ENCODE results near the gene SLC9A7. TPM values are rescaled to one million over a fixed set of nuclear protein-coding genes. Genes with fewer than 3 reads are reported as not detected.

SLC9A7 gene
- total RNA-seq, 2 experiments from 2014 or later: 2.2 to 3.2 TPM

GRCh38 chrX:46582966-46583365 lies 176.0 kb downstream of the SLC9A7 start:
- intact Hi-C loops (cut with DNase I, micrococcal nuclease): no loop called here
- Histone ChIP-seq H3K27ac (ENCODE audit: low read depth in 1 of 2, low read length in 2 of 2) (no peak overlapping the region), H3K4me1 (ENCODE audit: insufficient read depth, low read length) (peaks cover 38% of the 10 kb centered on the region), H3K27me3 (ENCODE audit: control insufficient read depth in 1 of 2, insufficient read depth in 2 of 2, low read length in 2 of 2) (no peaks in the 10 kb centered on the region), H3K36me3 (ENCODE audit: insufficient read depth, low read length) (no peaks in the 10 kb centered on the region), H3K4me3 (ENCODE audit: low read length) (no peak overlapping the region), H3K9me3 (ENCODE audit: control insufficient read depth in 1 of 2, insufficient read depth in 1 of 2, low read length in 2 of 2) (no peaks in the 10 kb centered on the region)
- no peaks in the 10 kb centered on the region for H3K27me3 Mint-ChIP-seq
- DNase-seq (no peak), ATAC-seq (ENCODE audit: poor library complexity) (no peak)
- H3K9me3 Mint-ChIP-seq: no peaks in the 10 kb centered on the region
- H3K27ac Mint-ChIP-seq: no peak overlapping the region
- TF ChIP-seq, protein P1, sequence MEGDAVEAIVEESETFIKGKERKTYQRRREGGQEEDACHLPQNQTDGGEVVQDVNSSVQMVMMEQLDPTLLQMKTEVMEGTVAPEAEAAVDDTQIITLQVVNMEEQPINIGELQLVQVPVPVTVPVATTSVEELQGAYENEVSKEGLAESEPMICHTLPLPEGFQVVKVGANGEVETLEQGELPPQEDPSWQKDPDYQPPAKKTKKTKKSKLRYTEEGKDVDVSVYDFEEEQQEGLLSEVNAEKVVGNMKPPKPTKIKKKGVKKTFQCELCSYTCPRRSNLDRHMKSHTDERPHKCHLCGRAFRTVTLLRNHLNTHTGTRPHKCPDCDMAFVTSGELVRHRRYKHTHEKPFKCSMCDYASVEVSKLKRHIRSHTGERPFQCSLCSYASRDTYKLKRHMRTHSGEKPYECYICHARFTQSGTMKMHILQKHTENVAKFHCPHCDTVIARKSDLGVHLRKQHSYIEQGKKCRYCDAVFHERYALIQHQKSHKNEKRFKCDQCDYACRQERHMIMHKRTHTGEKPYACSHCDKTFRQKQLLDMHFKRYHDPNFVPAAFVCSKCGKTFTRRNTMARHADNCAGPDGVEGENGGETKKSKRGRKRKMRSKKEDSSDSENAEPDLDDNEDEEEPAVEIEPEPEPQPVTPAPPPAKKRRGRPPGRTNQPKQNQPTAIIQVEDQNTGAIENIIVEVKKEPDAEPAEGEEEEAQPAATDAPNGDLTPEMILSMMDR (IDR thresholded peaks at IDR 0.05): no peak
- H3K36me3 Mint-ChIP-seq (ENCODE audit: low read depth): peaks cover 5% of the 10 kb centered on the region
- ChIA-PET CTCF (no interaction called here), POLR2A (no interaction called here)
- no peak overlapping the region for H3K4me3 Mint-ChIP-seq
- peaks cover 22% of the 10 kb centered on the region for H3K4me1 Mint-ChIP-seq (ENCODE audit: low read depth)

GRCh38 chrX:46582325-46582724 lies 176.6 kb downstream of the SLC9A7 start:
- Histone ChIP-seq H3K36me3 (ENCODE audit: insufficient read depth, low read length) (no peaks in the 10 kb centered on the region), H3K9me3 (ENCODE audit: control insufficient read depth in 1 of 2, insufficient read depth in 1 of 2, low read length in 2 of 2) (no peaks in the 10 kb centered on the region), H3K4me1 (ENCODE audit: insufficient read depth, low read length) (peaks cover 41% of the 10 kb centered on the region), H3K4me3 (ENCODE audit: low read length) (no peak overlapping the region), H3K27ac (ENCODE audit: low read depth in 1 of 2, low read length in 2 of 2) (no peak overlapping the region), H3K27me3 (ENCODE audit: control insufficient read depth in 1 of 2, insufficient read depth in 2 of 2, low read length in 2 of 2) (no peaks in the 10 kb centered on the region)
- Mint-ChIP-seq H3K9me3 (no peaks in the 10 kb centered on the region), H3K27me3 (no peaks in the 10 kb centered on the region), H3K36me3 (ENCODE audit: low read depth) (peaks cover 5% of the 10 kb centered on the region), H3K4me1 (ENCODE audit: low read depth) (peaks cover 18% of the 10 kb centered on the region), H3K4me3 (no peak overlapping the region), H3K27ac (no peak overlapping the region)
- POLR2A ChIA-PET: no interaction called here
- ATAC-seq (ENCODE audit: poor library complexity): no peak
- TF ChIP-seq, protein P1 (IDR thresholded peaks at IDR 0.05): no peak
- DNase-seq: no peak
- intact Hi-C loops (cut with DNase I, micrococcal nuclease): no loop called here
- CTCF ChIA-PET: no interaction called here

DNA sequence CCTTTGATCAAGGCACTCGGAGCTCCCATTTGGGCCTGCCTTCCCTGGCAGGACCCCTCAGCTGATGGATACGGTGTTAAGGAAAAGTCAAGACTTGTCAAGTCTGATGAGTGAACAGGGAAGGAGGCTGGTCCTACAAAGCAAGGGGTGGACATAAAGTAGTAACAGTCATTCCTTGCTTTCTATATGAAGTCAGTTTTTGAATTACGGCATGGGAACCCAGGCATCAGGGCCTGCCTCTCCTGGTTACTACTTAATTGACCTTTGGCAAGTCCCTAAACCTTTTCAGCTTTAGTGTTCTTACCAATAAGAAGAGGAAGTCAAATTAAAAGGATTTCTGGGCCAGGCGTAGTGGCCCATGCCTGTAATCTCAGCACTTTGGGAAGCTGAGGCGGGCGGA lies 178.3 kb downstream of the SLC9A7 start:
- DNase-seq: no peak
- Mint-ChIP-seq H3K4me3 (no peak overlapping the region), H3K27me3 (no peaks in the 10 kb centered on the region), H3K9me3 (no peaks in the 10 kb centered on the region), H3K27ac (no peak overlapping the region), H3K4me1 (ENCODE audit: low read depth) (peaks cover 30% of the 10 kb centered on the region), H3K36me3 (ENCODE audit: low read depth) (peaks cover 9% of the 10 kb centered on the region)
- no peak overlapping the region for H3K4me3 ChIP-seq (ENCODE audit: low read length)
- ATAC-seq (ENCODE audit: poor library complexity): no peak
- no peak overlapping the region for H3K27ac ChIP-seq (ENCODE audit: low read depth in 1 of 2, low read length in 2 of 2)
- no peaks in the 10 kb centered on the region for H3K27me3 ChIP-seq (ENCODE audit: control insufficient read depth in 1 of 2, insufficient read depth in 2 of 2, low read length in 2 of 2)
- peaks cover 38% of the 10 kb centered on the region for H3K4me1 ChIP-seq (ENCODE audit: insufficient read depth, low read length)
- no peaks in the 10 kb centered on the region for H3K9me3 ChIP-seq (ENCODE audit: control insufficient read depth in 1 of 2, insufficient read depth in 1 of 2, low read length in 2 of 2)
- ChIA-PET CTCF (interaction anchor here (0.7 kb wide), 1 partner anchor 10 kb away, joined by 4 read pairs; no protein-coding TSS in a partner anchor), POLR2A (no interaction called here)
- TF ChIP-seq, protein P1 (IDR thresholded peaks at IDR 0.05): no peak
- no peaks in the 10 kb centered on the region for H3K36me3 ChIP-seq (ENCODE audit: insufficient read depth, low read length)
- intact Hi-C loops (cut with DNase I, micrococcal nuclease): no loop called here
